Activated CD4-positive, alpha-beta T cell treated with anti-CD3 and anti-CD28 coated beads for 1 hour (primary cell): ENCODE data around the gene RHEB.

Experiments used
- DNase-seq: peaks from one replicate; pipeline ENCODE4 v3.0.0-alpha.2; 2020

RHEB gene

GRCh38 chr7:151447312-151447711 is 72.4 kb downstream of the RHEB start:
- no peak for DNase-seq

DNA sequence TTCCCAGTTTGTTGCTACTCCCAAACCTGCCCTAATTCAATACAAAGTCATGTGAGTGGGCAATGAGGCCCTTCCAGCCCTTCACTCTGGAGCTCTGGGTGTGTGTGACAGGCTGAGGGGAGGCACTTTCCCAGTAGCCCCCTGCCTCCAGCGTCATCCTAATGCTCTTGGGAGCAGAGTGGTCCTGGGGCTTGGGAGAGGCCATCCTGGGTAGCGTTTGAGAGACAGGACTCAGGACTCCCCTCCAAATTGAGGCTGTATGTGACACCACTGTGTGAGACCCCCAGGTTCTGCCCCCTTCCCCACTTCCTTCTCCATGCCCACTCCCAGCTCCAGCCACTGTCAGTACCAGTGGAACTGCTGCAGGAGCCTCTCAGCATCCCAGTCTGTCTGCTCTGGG is 73.3 kb downstream of the RHEB start:
- DNase-seq, result no peak

- no peak for DNase-seq
These were observed 75.1 kb downstream of the RHEB start for GRCh38 chr7:151444632-151445031.

DNA sequence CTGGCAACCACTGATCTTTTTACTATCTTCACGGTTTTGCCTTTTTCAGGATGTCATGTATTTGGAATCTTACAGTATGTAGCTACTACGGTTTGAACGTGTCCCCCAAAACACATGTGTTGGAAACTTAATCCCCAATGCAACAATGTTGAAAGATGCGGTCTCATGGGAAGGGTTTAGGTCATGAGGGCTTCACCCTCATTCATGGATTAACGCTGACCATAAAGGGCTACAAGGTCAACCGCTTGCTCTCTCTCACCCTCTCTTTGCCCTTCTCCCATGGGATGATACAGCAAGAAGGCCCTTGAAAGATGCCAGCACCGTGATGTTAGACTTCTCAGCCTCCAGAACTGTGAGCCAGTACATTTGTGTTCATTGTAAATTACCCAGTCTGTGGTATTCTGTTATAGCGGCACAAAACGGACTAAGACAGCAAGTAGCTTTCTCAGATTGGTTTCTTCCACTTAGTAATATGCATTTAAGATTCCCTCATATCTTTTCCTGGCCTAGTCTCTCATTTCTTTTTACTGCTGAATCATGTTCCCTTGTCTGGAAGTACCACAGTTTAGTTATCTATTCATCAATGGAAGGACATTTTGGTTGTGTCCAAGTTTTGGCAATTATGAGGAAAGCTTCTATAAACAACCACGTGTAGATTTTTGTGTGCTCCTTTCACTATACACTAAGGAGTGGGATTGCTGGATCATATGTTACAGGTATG is 76.8 kb downstream of the RHEB start:
- DNase-seq, result no peak

- no peak for DNase-seq
These were observed 78.8 kb downstream of the RHEB start for GRCh38 chr7:151440799-151441445.

GRCh38 chr7:151439855-151440798 is 79.6 kb downstream of the RHEB start, which contains the start of gene CRYGN:
Gene CRYGN, minus strand, starts transcription at chr7:151440141. Its CDS starts 224 bp downstream, at chr7:151439917.
- no peak for DNase-seq

- no peak for DNase-seq
These were observed 80.7 kb downstream of the RHEB start for GRCh38 chr7:151438864-151439601.

DNA sequence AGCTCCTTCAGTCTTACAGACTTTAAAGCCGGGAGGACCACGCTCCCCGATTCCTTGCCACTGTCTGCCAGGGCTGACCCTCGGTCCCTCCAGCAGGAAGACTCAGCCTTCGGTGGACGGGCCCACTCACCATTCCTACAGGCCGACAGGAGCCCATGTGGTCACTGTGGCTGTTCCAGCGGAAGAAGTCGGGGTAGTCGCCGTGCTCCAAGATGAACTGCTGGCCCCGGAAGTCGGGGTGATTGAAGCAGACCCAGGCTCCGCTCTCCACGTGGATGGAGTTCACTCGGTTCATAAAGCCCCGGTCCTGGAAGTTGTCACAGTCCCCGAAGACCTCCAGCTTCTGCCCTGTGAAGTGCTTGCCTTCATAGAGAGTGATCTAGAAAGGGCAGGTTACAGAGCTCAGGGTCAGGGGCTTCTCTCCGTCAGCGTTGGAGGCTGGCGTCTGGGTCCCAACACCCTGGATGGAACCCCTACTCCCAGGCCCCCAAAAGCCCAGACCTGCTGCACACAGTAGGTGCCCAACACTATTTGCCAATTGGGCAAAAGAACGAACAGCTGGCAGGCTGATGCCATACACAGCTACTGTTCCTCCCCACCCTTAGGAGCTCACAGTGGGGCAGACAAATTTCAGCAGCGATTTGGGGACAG is 81.7 kb downstream of the RHEB start:
- no peak for DNase-seq

GRCh38 chr7:151437159-151437553 is 82.5 kb downstream of the RHEB start:
- no peak for DNase-seq

DNA sequence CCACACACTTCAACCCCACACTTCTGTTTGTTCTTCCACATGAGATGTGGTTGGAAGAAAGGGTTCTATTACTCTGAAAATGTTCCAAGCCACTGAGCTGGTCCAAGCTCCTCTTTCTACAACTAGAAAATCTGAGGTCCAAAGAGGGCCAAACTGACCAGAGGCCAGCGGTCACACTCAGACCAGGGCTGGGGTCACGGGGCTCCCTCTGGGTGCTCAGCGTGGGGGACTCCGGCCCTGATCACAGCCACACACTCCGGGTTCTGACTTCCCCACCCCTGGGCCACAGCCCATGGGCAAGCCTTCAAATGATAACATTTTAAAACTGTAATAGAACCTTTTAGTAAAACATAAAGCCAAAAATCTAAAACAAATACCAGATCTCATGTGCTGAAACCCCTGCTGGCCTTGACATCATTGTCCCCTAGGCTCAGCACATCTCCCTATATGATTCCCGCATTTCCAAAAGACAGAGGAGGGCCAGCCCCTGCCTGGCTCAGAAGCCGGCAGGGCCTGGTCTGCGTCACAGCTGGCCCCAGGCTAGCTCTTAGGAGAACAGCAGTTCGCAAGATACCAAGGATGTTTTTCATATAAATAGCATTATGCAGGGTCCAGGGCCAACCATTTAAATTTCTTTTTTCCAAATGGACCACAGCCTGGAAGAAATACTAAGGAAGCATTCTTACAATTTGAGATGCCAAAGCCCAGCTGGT is 83.1 kb downstream of the RHEB start:
- no peak for DNase-seq

DNA sequence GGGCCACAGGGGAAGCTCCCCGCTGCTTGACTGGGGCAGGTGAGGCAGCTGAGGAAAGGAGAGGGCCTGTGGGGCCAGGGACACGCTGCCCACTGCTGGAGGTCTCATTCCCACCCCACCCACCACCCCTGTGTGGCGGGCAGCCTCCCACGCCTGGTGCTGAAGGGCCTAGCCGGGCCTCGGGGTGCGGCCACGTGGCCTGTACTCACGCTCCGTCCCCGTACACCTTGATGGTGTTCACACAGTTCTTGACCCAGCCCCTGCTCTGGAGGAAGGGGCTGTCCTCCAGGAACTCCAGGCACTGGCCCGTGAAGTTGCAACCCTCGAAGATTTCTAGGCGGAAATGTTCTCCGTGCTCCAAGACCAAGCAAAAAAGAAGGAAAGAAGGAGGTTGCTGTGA is 83.7 kb downstream of the RHEB start:
- no peak for DNase-seq

GRCh38 chr7:151435103-151435916 is 84.4 kb downstream of the RHEB start:
- DNase-seq, result no peak

- no peak for DNase-seq
These were observed 85.1 kb downstream of the RHEB start for GRCh38 chr7:151434549-151434948.

DNA sequence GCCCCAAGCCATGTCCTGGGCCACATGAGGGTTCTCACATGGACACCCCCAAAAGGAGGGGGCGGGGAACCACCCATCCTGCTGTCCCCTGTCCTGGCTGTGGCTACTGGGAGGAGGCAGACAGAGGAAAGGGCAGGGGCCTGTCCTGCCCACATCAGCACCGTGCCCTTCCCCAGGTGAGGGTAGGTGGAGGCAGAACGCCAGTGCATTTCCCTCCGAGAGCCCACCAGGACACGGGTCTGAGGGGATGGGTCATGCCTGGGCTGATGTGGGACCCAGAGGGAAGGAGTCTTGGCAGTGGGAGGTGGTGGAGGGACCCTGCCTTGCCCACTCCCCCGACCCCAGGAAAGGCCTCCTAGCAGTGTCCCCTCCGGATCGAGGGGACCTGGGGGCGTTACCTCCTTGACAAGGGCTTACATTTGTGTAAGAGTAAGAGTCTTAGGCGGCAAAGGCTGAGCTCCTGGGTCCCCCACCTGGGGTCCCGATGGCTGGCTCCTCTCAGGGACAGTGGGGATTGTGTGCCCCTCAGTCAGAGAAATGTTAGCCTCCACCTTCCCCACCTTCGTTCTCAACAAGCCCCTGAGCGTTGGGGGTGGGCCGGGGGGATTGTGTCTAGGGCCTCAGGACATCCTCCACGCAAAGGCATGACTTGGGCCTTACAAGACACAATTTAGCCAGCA is 85.8 kb downstream of the RHEB start:
- DNase-seq, result no peak

DNA sequence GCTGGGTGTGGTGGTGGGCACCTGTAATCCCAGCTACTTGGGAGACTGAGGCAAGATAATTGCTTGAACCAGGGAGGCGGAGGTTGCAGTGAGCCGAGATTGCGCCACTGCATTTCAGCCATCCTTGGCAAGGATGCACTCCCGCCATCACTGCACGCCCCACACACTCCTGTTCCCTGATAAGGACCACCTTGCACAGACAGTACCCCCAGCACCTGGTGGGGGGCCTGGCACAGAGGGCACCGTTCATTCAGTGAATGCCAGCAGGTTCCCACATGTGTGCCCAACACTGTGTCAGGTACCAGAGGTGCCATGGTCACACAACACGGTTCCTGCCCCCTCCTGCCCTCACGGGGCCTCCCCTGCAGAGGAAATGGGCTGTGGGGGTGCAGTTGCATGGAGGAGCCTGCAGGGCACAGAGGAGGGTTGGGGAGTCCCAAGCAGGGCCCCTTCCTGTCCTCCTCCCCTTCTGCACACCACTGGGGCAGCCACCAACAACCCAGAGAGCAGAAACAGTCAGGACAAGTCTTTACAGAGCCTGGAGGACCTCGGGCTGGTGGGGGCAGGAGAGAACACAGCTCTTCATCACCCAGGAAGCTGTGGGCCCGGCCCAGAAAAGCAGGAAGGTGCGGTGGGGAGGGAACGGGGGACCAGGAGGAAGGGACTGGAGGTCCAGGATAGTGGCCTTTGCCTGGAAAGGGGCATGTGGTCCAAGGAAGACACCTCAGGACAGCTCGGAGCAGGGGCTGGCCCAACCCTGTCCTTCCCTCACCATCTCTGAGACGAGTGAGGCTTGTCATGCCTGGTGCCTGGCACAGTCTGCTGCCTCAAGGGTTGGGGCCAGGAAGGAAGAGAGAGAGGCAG is 86.8 kb downstream of the RHEB start:
- DNase-seq, result no peak

DNA sequence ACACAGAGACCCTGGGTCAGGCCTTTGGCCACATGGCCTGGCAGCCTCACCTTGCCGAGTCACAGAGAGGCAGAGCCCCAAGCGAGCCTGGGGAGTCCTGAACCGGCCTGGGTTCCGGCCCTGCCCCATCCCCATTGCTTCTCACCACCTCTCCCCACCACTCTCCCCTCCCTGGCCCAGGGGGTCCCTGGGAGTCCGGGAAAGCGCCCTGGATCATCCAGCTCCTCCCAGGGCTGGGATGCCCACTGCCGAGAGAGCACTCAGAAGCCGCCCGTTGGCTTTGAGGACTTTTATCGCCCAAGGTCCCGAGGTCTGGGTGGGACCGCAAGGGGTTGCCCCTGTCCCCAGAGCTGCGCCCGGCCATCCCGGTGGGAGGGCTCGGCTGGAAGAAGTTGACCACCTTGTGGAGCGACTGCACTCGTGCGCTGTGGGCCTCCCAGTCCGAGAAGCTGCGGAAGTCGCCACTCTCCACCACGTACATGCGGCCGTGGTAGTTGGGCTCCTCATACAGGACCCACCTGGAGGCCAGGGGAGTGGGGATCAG is 87.9 kb downstream of the RHEB start:
- no peak for DNase-seq

DNA sequence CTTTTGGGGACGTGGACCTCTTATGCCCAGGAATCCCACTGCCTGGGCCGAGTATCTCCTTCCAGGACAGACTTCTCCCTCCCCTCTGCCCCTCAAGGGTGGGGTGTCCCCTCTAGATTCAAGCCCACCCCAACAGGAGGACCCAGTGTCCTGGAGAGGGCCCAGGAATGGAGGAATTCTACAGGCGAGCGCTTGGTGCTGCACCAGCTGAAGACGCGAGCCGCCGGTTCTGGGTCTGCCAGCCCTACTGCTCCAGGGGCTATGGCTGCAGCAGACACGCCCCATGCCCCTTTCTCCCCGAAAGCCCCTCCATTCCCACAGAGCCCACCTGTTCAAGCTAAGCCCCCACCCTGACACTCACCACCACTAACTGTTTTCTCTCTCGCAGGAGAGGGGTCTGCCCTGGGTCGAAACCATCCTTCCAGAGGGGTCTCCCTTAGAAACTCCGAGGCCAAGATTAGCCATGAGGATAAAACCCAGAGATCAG is 88.4 kb downstream of the RHEB start:
- no peak for DNase-seq

DNA sequence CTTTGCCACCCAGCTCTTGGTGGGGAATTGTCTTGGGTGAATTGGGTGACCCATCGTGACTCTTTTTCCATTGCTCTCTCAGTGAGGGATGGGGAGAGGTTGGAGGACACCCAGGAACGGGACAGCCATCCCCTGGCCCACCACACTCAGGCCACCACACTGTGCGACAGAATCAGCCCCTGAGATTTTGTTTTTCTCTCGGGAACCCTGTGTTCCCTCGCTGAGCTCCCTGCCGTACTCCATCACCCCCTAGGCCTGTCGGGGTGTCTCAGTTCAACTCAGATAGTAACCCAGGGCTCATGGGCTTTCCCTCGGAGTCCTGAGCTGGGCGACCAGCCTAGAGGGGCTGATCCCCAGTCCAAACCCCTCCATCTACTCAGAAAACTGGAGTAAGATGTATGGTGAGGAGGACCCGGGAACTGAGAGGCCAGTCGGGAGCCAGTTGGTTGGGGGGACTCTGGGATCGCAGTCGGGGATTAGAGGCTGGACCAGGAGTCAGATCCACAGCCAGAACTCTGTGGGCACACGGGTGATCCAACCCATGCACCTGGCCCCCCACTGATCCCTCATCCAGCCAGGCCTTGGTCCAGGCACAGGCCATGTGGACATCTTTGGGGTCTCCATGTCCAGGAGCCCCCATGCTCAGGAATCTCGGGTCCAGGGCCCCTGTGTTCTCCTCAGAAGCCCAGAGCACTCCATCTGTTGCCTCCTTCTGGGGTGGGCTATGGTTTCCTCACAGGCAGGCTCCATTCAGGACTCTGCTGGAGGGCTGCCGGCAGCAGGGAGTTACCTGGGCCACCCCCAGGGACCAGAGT is 89.1 kb downstream of the RHEB start:
- no peak for DNase-seq
